Coronary artery (tissue), 2 donors: ENCODE results near the gene MGP.
A peak's percentile ranks its signal among the peaks of the same experiment; 100 is the strongest.

Experiments
- DNase-seq: peaks from one replicate; pipeline ENCODE4 v3.0.0-alpha.2; 2017; ENCODE audit warnings: low spot score
- H3K27ac ChIP-seq, 2 donors: fragments of 200-600 bp; sonication (generic); one replicate each; pipeline ENCODE4 v1.5.1; 2016 to 2019
- H3K4me3 ChIP-seq: fragments of 200-600 bp; sonication (generic); 2 replicates; pipeline ENCODE4 v1.5.1; 2016; ENCODE audit warnings: mild to moderate bottlenecking, moderate library complexity
- CTCF ChIP-seq: fragments of 200-600 bp; sonication (generic); IDR thresholded peaks from one replicate; pipeline ENCODE4 v1.5.1; 2019; ENCODE audit warnings: antibody characterized with exemption

The MGP gene

GRCh38 chr12:14913381-14913781 lies 27.7 kb upstream of the MGP start:
- no peak for DNase-seq
- Histone ChIP-seq H3K4me3 (no peak overlapping the region), H3K27ac (peak overlapping the region in 1 of 2 donors; percentile 46)
- no peak for TF ChIP-seq CTCF

GRCh38 chr12:14911131-14911530 lies 25.5 kb upstream of the MGP start:
- no peak overlapping the region for H3K4me3 ChIP-seq
- no peak overlapping the region for H3K27ac ChIP-seq
- DNase-seq, result no peak

GRCh38 chr12:14910090-14910915 lies 24.6 kb upstream of the MGP start:
- Histone ChIP-seq H3K27ac (no peak overlapping the region), H3K4me3 (no peak overlapping the region)
- TF ChIP-seq CTCF, result no peak
- DNase-seq, result no peak

More at GRCh38 chr12:14911131-14911530, 25.5 kb upstream of the MGP start:
- TF ChIP-seq CTCF, result no peak

GRCh38 chr12:14907953-14908352 lies 22.3 kb upstream of the MGP start:
- no peak for DNase-seq
- no peak for TF ChIP-seq CTCF
- Histone ChIP-seq H3K27ac (no peak overlapping the region), H3K4me3 (no peak overlapping the region)

- Histone ChIP-seq H3K4me3 (no peak overlapping the region), H3K27ac (peak overlapping the region; percentile 61 to 68)
- DNase-seq, result no peak
- TF ChIP-seq CTCF, result no peak
Measured at GRCh38 chr12:14906114-14906513, 20.5 kb upstream of the MGP start.

GRCh38 chr12:14905269-14906004 lies 19.8 kb upstream of the MGP start:
- TF ChIP-seq CTCF, result no peak
- Histone ChIP-seq H3K27ac (peak overlapping the region; percentile 61 to 68), H3K4me3 (peak overlapping the region; percentile 22)
- no peak for DNase-seq

- Histone ChIP-seq H3K4me3 (peak overlapping the region; percentile 22), H3K27ac (peak overlapping the region; percentile 61 to 68)
- no peak for DNase-seq
Measured at GRCh38 chr12:14904854-14905253, 19.2 kb upstream of the MGP start.

More at GRCh38 chr12:14904854-14905253, 19.2 kb upstream of the MGP start:
- TF ChIP-seq CTCF, result no peak
